Upper lobe of left lung (tissue), 4 donors: ENCODE data around the gene PFN4.

Experiments
- POLR2AphosphoS5 ChIP-seq, 2 donors: sonication (generic); formaldehyde crosslinking; IDR thresholded peaks; one replicate each; pipeline ENCODE4 v1.5.1; 2017; ENCODE audit warnings: antibody characterized with exemption in 2 of 2
- TF ChIP-seq, protein P1 (sequence below), 6 experiments: fragments of 450-650 bp in 4 of 6; fragments of 200-600 bp in 2 of 6; sonication (generic) in 2 of 6; IDR thresholded peaks; one replicate each; pipeline ENCODE4 v1.5.1; 2016 to 2019; ENCODE audit warnings: antibody characterized with exemption in 6 of 6

DNA sequence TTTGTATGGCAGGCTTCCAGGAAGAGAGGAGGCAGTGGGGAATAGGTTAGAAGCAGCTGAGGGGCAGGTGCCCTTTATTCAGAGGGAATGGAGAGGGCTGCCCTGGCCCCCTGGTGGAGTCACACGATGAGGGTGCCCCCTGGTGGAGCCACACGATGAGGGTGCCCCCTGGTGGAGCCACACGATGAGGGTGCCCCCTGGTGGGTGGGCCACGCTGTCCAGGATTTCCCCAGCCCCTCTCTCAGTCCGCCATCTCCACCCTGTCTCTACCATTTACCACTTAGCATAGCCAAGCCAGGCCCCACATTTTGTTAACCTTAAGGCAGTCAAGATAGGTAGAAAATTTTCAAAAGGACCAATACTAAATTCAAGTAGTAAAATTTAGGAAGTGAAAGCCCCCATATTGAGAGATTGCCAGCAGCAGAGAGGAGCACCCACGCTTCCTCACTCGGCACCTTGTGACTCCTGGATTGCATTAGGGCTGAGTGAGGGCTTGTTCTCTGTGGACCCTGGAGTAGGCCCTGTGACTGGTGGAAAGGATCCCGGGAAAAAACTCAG lies 41.4 kb upstream of the PFN4 start:
- TF ChIP-seq, protein P1, sequence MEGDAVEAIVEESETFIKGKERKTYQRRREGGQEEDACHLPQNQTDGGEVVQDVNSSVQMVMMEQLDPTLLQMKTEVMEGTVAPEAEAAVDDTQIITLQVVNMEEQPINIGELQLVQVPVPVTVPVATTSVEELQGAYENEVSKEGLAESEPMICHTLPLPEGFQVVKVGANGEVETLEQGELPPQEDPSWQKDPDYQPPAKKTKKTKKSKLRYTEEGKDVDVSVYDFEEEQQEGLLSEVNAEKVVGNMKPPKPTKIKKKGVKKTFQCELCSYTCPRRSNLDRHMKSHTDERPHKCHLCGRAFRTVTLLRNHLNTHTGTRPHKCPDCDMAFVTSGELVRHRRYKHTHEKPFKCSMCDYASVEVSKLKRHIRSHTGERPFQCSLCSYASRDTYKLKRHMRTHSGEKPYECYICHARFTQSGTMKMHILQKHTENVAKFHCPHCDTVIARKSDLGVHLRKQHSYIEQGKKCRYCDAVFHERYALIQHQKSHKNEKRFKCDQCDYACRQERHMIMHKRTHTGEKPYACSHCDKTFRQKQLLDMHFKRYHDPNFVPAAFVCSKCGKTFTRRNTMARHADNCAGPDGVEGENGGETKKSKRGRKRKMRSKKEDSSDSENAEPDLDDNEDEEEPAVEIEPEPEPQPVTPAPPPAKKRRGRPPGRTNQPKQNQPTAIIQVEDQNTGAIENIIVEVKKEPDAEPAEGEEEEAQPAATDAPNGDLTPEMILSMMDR (IDR thresholded peaks at IDR 0.05): peak in 5 of 6 experiments; percentile 22 to 94 (median 68)
- no peak for TF ChIP-seq POLR2AphosphoS5 (IDR thresholded peaks at IDR 0.05)
